Keratinocyte (primary cell): ENCODE data around the gene SIGLEC9. TPM values are rescaled to one million over a fixed set of nuclear protein-coding genes. Genes with fewer than 3 reads are reported as not detected.

Source experiments
- DNase-seq: peaks from one replicate; pipeline ENCODE4 v3.0.0-alpha.2; 2011; ENCODE audit warnings: low read depth, missing footprints, low spot score
- FAIRE-seq: peaks from 2 replicates; lab custom pipeline; 2011; peaks lifted over from hg19 to GRCh38; lab: Jason Lieb, UNC
- H2AFZ ChIP-seq: 2 replicates; pipeline ENCODE4 v1.6.0; 2012; ENCODE audit warnings: low read length, control low read depth, inconsistent platforms; ENCODE audit not compliant: control insufficient read depth
- H3K27ac ChIP-seq: 2 replicates; pipeline ENCODE4 v1.5.1; 2011; ENCODE audit warnings: low read length; ENCODE audit not compliant: control insufficient read depth, insufficient read depth
- H3K27me3 ChIP-seq: 3 replicates; pipeline ENCODE4 v1.6.0; 2011; ENCODE audit warnings: low read length; ENCODE audit not compliant: control insufficient read depth, insufficient read depth; ENCODE audit errors: extremely low read depth
- H3K36me3 ChIP-seq, 2 experiments: 2 replicates in 1 of 2; 3 replicates in 1 of 2; pipeline ENCODE4 v1.5.1; 2011; ENCODE audit warnings: low read length in 2 of 2, mild to moderate bottlenecking in 1 of 2; ENCODE audit not compliant: control insufficient read depth in 2 of 2, insufficient read depth in 2 of 2; ENCODE audit errors: extremely low read depth in 1 of 2
- H3K4me1 ChIP-seq: 3 replicates; pipeline ENCODE4 v1.5.1; 2011; ENCODE audit warnings: low read length; ENCODE audit not compliant: control insufficient read depth, insufficient read depth; ENCODE audit errors: extremely low read depth
- H3K4me2 ChIP-seq: 3 replicates; pipeline ENCODE4 v1.6.0; 2011; ENCODE audit warnings: low read depth, low read length; ENCODE audit not compliant: control insufficient read depth, insufficient read depth; ENCODE audit errors: extremely low read depth
- H3K4me3 ChIP-seq, 3 experiments: fragments of 200-600 bp in 1 of 3; sonication (generic) in 1 of 3; 2 replicates in 2 of 3; 3 replicates in 1 of 3; pipeline ENCODE4 v1.5.1; 2011 to 2016; ENCODE audit warnings: low read length in 3 of 3, mild to moderate bottlenecking in 3 of 3, control low read depth in 2 of 3, inconsistent platforms in 1 of 3, low read depth in 1 of 3, mixed read lengths in 1 of 3, mixed run types in 1 of 3, moderate library complexity in 1 of 3; ENCODE audit not compliant: control insufficient read depth in 2 of 3, insufficient read depth in 2 of 3; ENCODE audit errors: extremely low read depth in 1 of 3
- H3K79me2 ChIP-seq: 2 replicates; pipeline ENCODE4 v1.6.0; 2012; ENCODE audit warnings: low read length; ENCODE audit not compliant: control insufficient read depth, insufficient read depth
- H3K9ac ChIP-seq: 3 replicates; pipeline ENCODE4 v1.6.0; 2011; ENCODE audit warnings: low read length; ENCODE audit not compliant: control insufficient read depth, insufficient read depth; ENCODE audit errors: extremely low read depth
- H3K9me1 ChIP-seq: 3 replicates; pipeline ENCODE4 v1.6.0; 2011; ENCODE audit warnings: low read length; ENCODE audit not compliant: control insufficient read depth, insufficient read depth; ENCODE audit errors: extremely low read depth
- H3K9me3 ChIP-seq: 2 replicates; pipeline ENCODE4 v1.5.1; 2012; ENCODE audit warnings: low read depth, low read length; ENCODE audit not compliant: control insufficient read depth
- H4K20me1 ChIP-seq: 3 replicates; pipeline ENCODE4 v1.6.0; 2011; ENCODE audit warnings: low read length; ENCODE audit not compliant: control insufficient read depth, insufficient read depth; ENCODE audit errors: extremely low read depth
- EZH2 ChIP-seq: IDR thresholded peaks from one replicate; pipeline ENCODE4 v1.6.1; 2012; ENCODE audit warnings: inconsistent platforms, mild to moderate bottlenecking, low read length, moderate library complexity
- dilution Hi-C: fragments of 300-500 bp; cut with MboI; formaldehyde crosslinking; loops from one replicate; pipeline ENCODE4 v1.7.0; 2020; ENCODE audit warnings: low sequenced_read_pairs; ENCODE audit not compliant: extremely low pct_ligation_motif_present
- polyA plus RNA-seq, 5 experiments: library from polyadenylated mRNA; depleted of rRNA in 3 of 5; stranded (reverse) in 3 of 5; stranded (forward) in 1 of 5; unstranded in 1 of 5; fragments of >200 nt; gene quantifications; 1 replicate in 1 of 5; 2 replicates in 3 of 5; 3 replicates in 1 of 5; pipeline versions ENCODE4 v1.2.1 to v1.2.3, GENCODE V29; 2011 to 2012; ENCODE audit warnings: missing spikeins in 2 of 5, low read depth in 1 of 5, low replicate concordance in 1 of 5
- TF ChIP-seq, protein P1 (sequence below), 3 experiments: IDR thresholded peaks in 1 of 3; conservative IDR thresholded peaks in 1 of 3; optimal IDR thresholded peaks in 1 of 3; 2 replicates in 2 of 3; 3 replicates in 1 of 3; pipeline versions ENCODE3 to v1.5.1; 2011; ENCODE audit warnings: low read length in 3 of 3, mild to moderate bottlenecking in 3 of 3, moderate library complexity in 2 of 3, control low read depth in 1 of 3, inconsistent platforms in 1 of 3; ENCODE audit not compliant: insufficient read depth in 2 of 3; ENCODE audit errors: extremely low read depth in 1 of 3

The SIGLEC9 gene
- polyA plus RNA-seq, 1 donor (not counting 4 experiments of a cell fraction or from before 2014, with no cell fraction given) = not detected

DNA sequence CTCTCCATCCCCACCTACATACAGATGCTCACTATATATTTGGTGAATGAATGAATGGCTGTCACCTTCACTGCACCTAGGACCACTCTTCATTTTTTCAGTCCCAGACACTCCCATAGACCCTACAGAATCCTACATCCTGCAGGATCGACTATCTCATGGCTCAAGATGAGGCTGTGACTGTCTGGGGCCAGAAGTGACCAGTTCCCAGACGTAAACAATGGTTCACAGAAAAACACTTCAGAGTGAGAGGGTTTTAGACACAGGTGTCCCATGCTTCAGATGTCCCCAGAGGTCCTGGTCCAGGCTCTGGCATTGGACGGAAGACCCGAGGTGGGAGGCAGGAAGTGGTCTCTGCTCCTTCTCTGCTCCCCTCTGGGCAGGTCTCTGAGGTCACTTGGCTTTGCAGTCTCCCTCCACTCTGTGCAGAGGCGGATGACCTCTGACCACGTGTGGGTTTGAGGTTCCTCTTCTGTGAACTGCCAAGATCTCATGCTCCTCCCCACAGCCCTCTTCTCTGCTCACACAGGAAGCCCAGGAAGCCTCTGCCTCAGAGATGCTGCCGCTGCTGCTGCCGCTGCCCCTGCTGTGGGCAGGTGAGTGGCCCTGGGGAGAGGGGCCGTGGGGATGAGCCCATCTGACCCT lies 42.3 kb downstream of the SIGLEC9 start:
- DNase-seq (no peak), FAIRE-seq (no peak)
- H3K9me3 ChIP-seq = no peaks in the 10 kb centered on the region
- H4K20me1 ChIP-seq = no peaks in the 10 kb centered on the region
- no peak overlapping the region for H3K4me3 ChIP-seq
- H3K36me3 ChIP-seq = no peaks in the 10 kb centered on the region
- H3K27ac ChIP-seq = no peak overlapping the region
- dilution Hi-C loops = no loop called here
- no peaks in the 10 kb centered on the region for H3K79me2 ChIP-seq
- no peak for TF ChIP-seq EZH2
- TF ChIP-seq, protein P1, sequence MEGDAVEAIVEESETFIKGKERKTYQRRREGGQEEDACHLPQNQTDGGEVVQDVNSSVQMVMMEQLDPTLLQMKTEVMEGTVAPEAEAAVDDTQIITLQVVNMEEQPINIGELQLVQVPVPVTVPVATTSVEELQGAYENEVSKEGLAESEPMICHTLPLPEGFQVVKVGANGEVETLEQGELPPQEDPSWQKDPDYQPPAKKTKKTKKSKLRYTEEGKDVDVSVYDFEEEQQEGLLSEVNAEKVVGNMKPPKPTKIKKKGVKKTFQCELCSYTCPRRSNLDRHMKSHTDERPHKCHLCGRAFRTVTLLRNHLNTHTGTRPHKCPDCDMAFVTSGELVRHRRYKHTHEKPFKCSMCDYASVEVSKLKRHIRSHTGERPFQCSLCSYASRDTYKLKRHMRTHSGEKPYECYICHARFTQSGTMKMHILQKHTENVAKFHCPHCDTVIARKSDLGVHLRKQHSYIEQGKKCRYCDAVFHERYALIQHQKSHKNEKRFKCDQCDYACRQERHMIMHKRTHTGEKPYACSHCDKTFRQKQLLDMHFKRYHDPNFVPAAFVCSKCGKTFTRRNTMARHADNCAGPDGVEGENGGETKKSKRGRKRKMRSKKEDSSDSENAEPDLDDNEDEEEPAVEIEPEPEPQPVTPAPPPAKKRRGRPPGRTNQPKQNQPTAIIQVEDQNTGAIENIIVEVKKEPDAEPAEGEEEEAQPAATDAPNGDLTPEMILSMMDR (optimal IDR thresholded peaks at IDR 0.05 in 1 of 3, IDR thresholded peaks at IDR 0.05 in 1 of 3, conservative IDR thresholded peaks at IDR 0.05 in 1 of 3; ENCODE audit: extremely low read depth in 1 of 3, insufficient read depth in 2 of 3, low read length in 3 of 3) = no peak
- no peaks in the 10 kb centered on the region for H3K27me3 ChIP-seq
- H3K9ac ChIP-seq = no peak overlapping the region
- H3K4me1 ChIP-seq = peaks cover 13% of the 10 kb centered on the region
- H3K9me1 ChIP-seq = no peaks in the 10 kb centered on the region
- no peak overlapping the region for H2AFZ ChIP-seq
- H3K4me2 ChIP-seq = no peak overlapping the region

DNA sequence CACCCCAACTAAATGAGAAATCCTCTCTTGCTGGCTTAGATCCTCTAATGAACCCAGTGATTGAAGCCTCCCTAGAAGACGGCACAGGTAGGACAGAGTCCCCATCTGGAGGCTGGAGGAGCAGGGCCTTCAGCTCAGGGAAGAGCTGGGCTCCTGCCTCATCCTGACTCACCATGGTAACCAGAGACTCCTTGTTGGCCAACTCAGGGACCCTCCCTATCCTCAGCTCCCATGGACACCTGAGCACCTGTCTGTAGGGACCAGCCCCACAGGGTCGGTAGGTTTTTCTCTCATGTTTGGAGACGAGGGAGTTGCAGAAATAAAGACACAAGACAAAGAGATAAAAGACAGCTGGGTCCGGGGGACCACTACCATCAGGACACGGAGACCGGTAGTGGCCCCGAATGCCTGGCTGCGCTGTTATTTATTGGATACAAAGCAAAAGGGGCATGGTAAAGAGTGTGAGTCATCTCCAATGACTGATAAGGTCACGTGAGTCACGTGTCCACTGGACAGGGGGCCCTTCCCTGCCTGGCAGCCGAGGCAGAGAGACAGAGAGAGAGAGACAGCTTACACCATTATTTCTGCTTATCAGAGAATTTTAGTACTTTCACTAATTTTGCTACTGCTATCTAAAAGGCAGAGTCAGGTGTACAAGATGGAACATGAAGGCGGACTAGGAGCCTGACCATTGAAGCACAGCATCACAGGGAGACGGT lies 44.0 kb downstream of the SIGLEC9 start:
- DNase-seq = no peak
- H3K9me1 ChIP-seq = no peaks in the 10 kb centered on the region
- FAIRE-seq = no peak
- H4K20me1 ChIP-seq = no peaks in the 10 kb centered on the region
- no peaks in the 10 kb centered on the region for H3K79me2 ChIP-seq
- no peaks in the 10 kb centered on the region for H3K9me3 ChIP-seq
- TF ChIP-seq, protein P1 (optimal IDR thresholded peaks at IDR 0.05 in 1 of 3, IDR thresholded peaks at IDR 0.05 in 1 of 3, conservative IDR thresholded peaks at IDR 0.05 in 1 of 3; ENCODE audit: extremely low read depth in 1 of 3, insufficient read depth in 2 of 3, low read length in 3 of 3) = no peak
- TF ChIP-seq EZH2 = no peak
- no peak overlapping the region for H3K9ac ChIP-seq
- dilution Hi-C loops = no loop called here
- no peak overlapping the region for H3K27ac ChIP-seq
- no peak overlapping the region for H3K4me3 ChIP-seq
- no peak overlapping the region for H3K4me2 ChIP-seq
- peaks cover 4% of the 10 kb centered on the region for H3K4me1 ChIP-seq
- no peaks in the 10 kb centered on the region for H3K27me3 ChIP-seq
- H3K36me3 ChIP-seq = no peaks in the 10 kb centered on the region
- H2AFZ ChIP-seq = no peak overlapping the region
